ENCODE data around the gene BET1. TPM values are rescaled to one million over a fixed set of nuclear protein-coding genes. Genes with fewer than 3 reads are reported as not detected.

Gene BET1
- total and polyA plus RNA-seq, 9 of the 15 experiments (the other 6 are each of a cell fraction or from before 2014, with no cell fraction given) = 15.8 to 190 (median 37.8) TPM

GRCh38 chr7:93957767-93958166 lies 46.4 kb downstream of the BET1 start (continued):
- TF ChIP-seq ELK3 (CRISPR knock-in tag; IDR thresholded peaks at IDR 0.05) (no peak), RHOXF2B (CRISPR knock-in tag; conservative IDR thresholded peaks at IDR 0.05) (no peak)

GRCh38 chr7:93955304-93955703 lies 48.9 kb downstream of the BET1 start:
- FAIRE-seq = no peak
- no peak overlapping the region for H3K4me3 ChIP-seq
- H3K4me1 ChIP-seq (replicated peaks in 1 of 2; ENCODE audit: control insufficient read depth in 2 of 2, insufficient read depth in 2 of 2, low read length in 2 of 2) = no peaks in the 10 kb centered on the region
- no peak overlapping the region for H3K9ac ChIP-seq (ENCODE audit: insufficient read depth in 1 of 2, low read depth in 2 of 2, low read length in 2 of 2)
- no TSS peak for BruUV-seq (replicated peaks)
- in situ Hi-C loops (cut with MboI) = no loop called here
- H3K9me1 ChIP-seq (ENCODE audit: control insufficient read depth, insufficient read depth, low read length) = no peaks in the 10 kb centered on the region
- no peak for ATAC-seq
- no peaks in the 10 kb centered on the region for H3K27me3 ChIP-seq (ENCODE audit: control insufficient read depth in 2 of 2, insufficient read depth in 2 of 2, low read length in 2 of 2)
- ChIA-PET POLR2A (no interaction called here), CTCF (ENCODE audit: low intra/inter-chr PET ratio) (no interaction called here)
- no peaks in the 10 kb centered on the region for H3K36me3 ChIP-seq (ENCODE audit: control insufficient read depth, insufficient read depth, low read length)
- no peak overlapping the region for H2AFZ ChIP-seq (ENCODE audit: low read depth, low read length)
- H3K27ac ChIP-seq (ENCODE audit: extremely low read depth, low read depth, low read length) = no peak overlapping the region
- intact Hi-C loops (cut with micrococcal nuclease) = no loop called here
- TF ChIP-seq, protein P1, sequence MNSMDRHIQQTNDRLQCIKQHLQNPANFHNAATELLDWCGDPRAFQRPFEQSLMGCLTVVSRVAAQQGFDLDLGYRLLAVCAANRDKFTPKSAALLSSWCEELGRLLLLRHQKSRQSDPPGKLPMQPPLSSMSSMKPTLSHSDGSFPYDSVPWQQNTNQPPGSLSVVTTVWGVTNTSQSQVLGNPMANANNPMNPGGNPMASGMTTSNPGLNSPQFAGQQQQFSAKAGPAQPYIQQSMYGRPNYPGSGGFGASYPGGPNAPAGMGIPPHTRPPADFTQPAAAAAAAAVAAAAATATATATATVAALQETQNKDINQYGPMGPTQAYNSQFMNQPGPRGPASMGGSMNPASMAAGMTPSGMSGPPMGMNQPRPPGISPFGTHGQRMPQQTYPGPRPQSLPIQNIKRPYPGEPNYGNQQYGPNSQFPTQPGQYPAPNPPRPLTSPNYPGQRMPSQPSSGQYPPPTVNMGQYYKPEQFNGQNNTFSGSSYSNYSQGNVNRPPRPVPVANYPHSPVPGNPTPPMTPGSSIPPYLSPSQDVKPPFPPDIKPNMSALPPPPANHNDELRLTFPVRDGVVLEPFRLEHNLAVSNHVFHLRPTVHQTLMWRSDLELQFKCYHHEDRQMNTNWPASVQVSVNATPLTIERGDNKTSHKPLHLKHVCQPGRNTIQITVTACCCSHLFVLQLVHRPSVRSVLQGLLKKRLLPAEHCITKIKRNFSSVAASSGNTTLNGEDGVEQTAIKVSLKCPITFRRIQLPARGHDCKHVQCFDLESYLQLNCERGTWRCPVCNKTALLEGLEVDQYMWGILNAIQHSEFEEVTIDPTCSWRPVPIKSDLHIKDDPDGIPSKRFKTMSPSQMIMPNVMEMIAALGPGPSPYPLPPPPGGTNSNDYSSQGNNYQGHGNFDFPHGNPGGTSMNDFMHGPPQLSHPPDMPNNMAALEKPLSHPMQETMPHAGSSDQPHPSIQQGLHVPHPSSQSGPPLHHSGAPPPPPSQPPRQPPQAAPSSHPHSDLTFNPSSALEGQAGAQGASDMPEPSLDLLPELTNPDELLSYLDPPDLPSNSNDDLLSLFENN (IDR thresholded peaks at IDR 0.05; ENCODE audit: low read depth in 2 of 2, low read length in 2 of 2) = no peak
- TF ChIP-seq ESRRA (IDR thresholded peaks at IDR 0.05; ENCODE audit: borderline replicate concordance, low read depth) (no peak), ZNF212 (CRISPR knock-in tag; IDR thresholded peaks at IDR 0.05) (no peak), PBX2 (CRISPR knock-in tag; IDR thresholded peaks at IDR 0.05; ENCODE audit: low read depth) (no peak), PBX2 (tag; conservative IDR thresholded peaks at IDR 0.05; ENCODE audit: low read depth) (no peak)
- TF ChIP-seq, protein P2, sequence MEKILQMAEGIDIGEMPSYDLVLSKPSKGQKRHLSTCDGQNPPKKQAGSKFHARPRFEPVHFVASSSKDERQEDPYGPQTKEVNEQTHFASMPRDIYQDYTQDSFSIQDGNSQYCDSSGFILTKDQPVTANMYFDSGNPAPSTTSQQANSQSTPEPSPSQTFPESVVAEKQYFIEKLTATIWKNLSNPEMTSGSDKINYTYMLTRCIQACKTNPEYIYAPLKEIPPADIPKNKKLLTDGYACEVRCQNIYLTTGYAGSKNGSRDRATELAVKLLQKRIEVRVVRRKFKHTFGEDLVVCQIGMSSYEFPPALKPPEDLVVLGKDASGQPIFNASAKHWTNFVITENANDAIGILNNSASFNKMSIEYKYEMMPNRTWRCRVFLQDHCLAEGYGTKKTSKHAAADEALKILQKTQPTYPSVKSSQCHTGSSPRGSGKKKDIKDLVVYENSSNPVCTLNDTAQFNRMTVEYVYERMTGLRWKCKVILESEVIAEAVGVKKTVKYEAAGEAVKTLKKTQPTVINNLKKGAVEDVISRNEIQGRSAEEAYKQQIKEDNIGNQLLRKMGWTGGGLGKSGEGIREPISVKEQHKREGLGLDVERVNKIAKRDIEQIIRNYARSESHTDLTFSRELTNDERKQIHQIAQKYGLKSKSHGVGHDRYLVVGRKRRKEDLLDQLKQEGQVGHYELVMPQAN (IDR thresholded peaks at IDR 0.05; ENCODE audit: borderline replicate concordance) = no peak
- no peaks in the 10 kb centered on the region for H3K79me2 ChIP-seq (ENCODE audit: control insufficient read depth, insufficient read depth, low read length)
- no peak overlapping the region for H3K4me2 ChIP-seq (ENCODE audit: insufficient read depth, low read length)
- no peak for DNase-seq (ENCODE audit: extremely low read depth in 1 of 4, low spot score in 3 of 4)
- no peaks in the 10 kb centered on the region for H3K9me3 ChIP-seq (replicated peaks; ENCODE audit: control insufficient read depth, insufficient read depth, low read depth, low read length)
- WGBS (ENCODE audit: insufficient coverage, low coverage, missing lambda C conversion rate) = 0% methylated on average over 2 of the region's 2 CpGs
- no peaks in the 10 kb centered on the region for H4K20me1 ChIP-seq (replicated peaks; ENCODE audit: control insufficient read depth, insufficient read depth, low read length)
